ENCODE results near the gene HDC. TPM values are rescaled to one million over a fixed set of nuclear protein-coding genes. Genes with fewer than 3 reads are reported as not detected.

Gene HDC
- total RNA-seq, 2 donors from 2014 or later: 0.31 TPM; not detected in 1

- Mint-ChIP-seq H3K4me1 (peaks cover 7% of the 10 kb centered on the region), H3K36me3 (ENCODE audit: low read depth) (no peaks in the 10 kb centered on the region), H3K4me3 (no peak overlapping the region), H3K27me3 (ENCODE audit: insufficient read depth) (no peaks in the 10 kb centered on the region), H3K9me3 (no peaks in the 10 kb centered on the region), H3K27ac (no peak overlapping the region)
- no peak for DNase-seq
- Histone ChIP-seq H3K27ac (ENCODE audit: low read depth, low read length) (no peak overlapping the region), H3K4me1 (ENCODE audit: control insufficient read depth, insufficient read depth, low read length) (no peaks in the 10 kb centered on the region), H3K4me3 (ENCODE audit: low read length) (no peak overlapping the region), H3K9ac (ENCODE audit: extremely low read depth, low read length, poor library complexity, severe bottlenecking) (no peak overlapping the region), H3K27me3 (ENCODE audit: control insufficient read depth, insufficient read depth, low read length, poor library complexity, severe bottlenecking) (no peaks in the 10 kb centered on the region), H3K9me3 (ENCODE audit: control insufficient read depth, low read length) (no peaks in the 10 kb centered on the region), H3K36me3 (ENCODE audit: control insufficient read depth, insufficient read depth, low read length) (no peaks in the 10 kb centered on the region)
- WGBS, 2 experiments (ENCODE audit: insufficient coverage in 1 of 2, insufficient read length in 1 of 2): 93 to 94% methylated on average over 5 of the region's 5 CpGs
- TF ChIP-seq, protein P1, sequence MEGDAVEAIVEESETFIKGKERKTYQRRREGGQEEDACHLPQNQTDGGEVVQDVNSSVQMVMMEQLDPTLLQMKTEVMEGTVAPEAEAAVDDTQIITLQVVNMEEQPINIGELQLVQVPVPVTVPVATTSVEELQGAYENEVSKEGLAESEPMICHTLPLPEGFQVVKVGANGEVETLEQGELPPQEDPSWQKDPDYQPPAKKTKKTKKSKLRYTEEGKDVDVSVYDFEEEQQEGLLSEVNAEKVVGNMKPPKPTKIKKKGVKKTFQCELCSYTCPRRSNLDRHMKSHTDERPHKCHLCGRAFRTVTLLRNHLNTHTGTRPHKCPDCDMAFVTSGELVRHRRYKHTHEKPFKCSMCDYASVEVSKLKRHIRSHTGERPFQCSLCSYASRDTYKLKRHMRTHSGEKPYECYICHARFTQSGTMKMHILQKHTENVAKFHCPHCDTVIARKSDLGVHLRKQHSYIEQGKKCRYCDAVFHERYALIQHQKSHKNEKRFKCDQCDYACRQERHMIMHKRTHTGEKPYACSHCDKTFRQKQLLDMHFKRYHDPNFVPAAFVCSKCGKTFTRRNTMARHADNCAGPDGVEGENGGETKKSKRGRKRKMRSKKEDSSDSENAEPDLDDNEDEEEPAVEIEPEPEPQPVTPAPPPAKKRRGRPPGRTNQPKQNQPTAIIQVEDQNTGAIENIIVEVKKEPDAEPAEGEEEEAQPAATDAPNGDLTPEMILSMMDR (conservative IDR thresholded peaks at IDR 0.05): no peak
Measured at GRCh38 chr15:50227076-50227475, 38.5 kb downstream of the HDC start.

GRCh38 chr15:50225938-50226337 lies 39.6 kb downstream of the HDC start:
- TF ChIP-seq, protein P1 (conservative IDR thresholded peaks at IDR 0.05): no peak
- Histone ChIP-seq H3K4me3 (ENCODE audit: low read length) (no peak overlapping the region), H3K27me3 (ENCODE audit: control insufficient read depth, insufficient read depth, low read length, poor library complexity, severe bottlenecking) (no peaks in the 10 kb centered on the region), H3K36me3 (ENCODE audit: control insufficient read depth, insufficient read depth, low read length) (no peaks in the 10 kb centered on the region), H3K27ac (ENCODE audit: low read depth, low read length) (no peak overlapping the region), H3K9me3 (ENCODE audit: control insufficient read depth, low read length) (no peaks in the 10 kb centered on the region), H3K9ac (ENCODE audit: extremely low read depth, low read length, poor library complexity, severe bottlenecking) (no peak overlapping the region), H3K4me1 (ENCODE audit: control insufficient read depth, insufficient read depth, low read length) (no peaks in the 10 kb centered on the region)
- H3K36me3 Mint-ChIP-seq (ENCODE audit: low read depth): no peaks in the 10 kb centered on the region
- no peak for DNase-seq
- H3K27me3 Mint-ChIP-seq (ENCODE audit: insufficient read depth): no peaks in the 10 kb centered on the region
- H3K9me3 Mint-ChIP-seq: no peaks in the 10 kb centered on the region
- no peak overlapping the region for H3K4me3 Mint-ChIP-seq
- H3K4me1 Mint-ChIP-seq: no peaks in the 10 kb centered on the region
- 96% methylated on average over 2 of the region's 3 CpGs; no CpG with 5 or more reads in 1 of the 2 experiments for WGBS, 2 experiments (ENCODE audit: insufficient coverage in 1 of 2, insufficient read length in 1 of 2)
- H3K27ac Mint-ChIP-seq: no peak overlapping the region

GRCh38 chr15:50225057-50225456 lies 40.5 kb downstream of the HDC start:
- no peaks in the 10 kb centered on the region for H3K9me3 ChIP-seq (ENCODE audit: control insufficient read depth, low read length)
- Mint-ChIP-seq H3K4me3 (no peak overlapping the region), H3K9me3 (no peaks in the 10 kb centered on the region), H3K4me1 (no peaks in the 10 kb centered on the region), H3K27me3 (ENCODE audit: insufficient read depth) (no peaks in the 10 kb centered on the region), H3K36me3 (ENCODE audit: low read depth) (no peaks in the 10 kb centered on the region), H3K27ac (no peak overlapping the region)
- H3K27ac ChIP-seq (ENCODE audit: low read depth, low read length): no peak overlapping the region
- no peak for DNase-seq
- TF ChIP-seq, protein P1 (conservative IDR thresholded peaks at IDR 0.05): no peak
- no peaks in the 10 kb centered on the region for H3K27me3 ChIP-seq (ENCODE audit: control insufficient read depth, insufficient read depth, low read length, poor library complexity, severe bottlenecking)
- no peak overlapping the region for H3K4me3 ChIP-seq (ENCODE audit: low read length)
- H3K9ac ChIP-seq (ENCODE audit: extremely low read depth, low read length, poor library complexity, severe bottlenecking): no peak overlapping the region
- H3K36me3 ChIP-seq (ENCODE audit: control insufficient read depth, insufficient read depth, low read length): no peaks in the 10 kb centered on the region
- H3K4me1 ChIP-seq (ENCODE audit: control insufficient read depth, insufficient read depth, low read length): no peaks in the 10 kb centered on the region
- WGBS, 2 experiments (ENCODE audit: insufficient coverage in 1 of 2, insufficient read length in 1 of 2): no CpG with 5 or more reads among the region's 1 CpG

Measured in endodermal cell (in vitro differentiated cells).